Measurements from ENCODE around the gene PREX1.

Gene PREX1

DNA sequence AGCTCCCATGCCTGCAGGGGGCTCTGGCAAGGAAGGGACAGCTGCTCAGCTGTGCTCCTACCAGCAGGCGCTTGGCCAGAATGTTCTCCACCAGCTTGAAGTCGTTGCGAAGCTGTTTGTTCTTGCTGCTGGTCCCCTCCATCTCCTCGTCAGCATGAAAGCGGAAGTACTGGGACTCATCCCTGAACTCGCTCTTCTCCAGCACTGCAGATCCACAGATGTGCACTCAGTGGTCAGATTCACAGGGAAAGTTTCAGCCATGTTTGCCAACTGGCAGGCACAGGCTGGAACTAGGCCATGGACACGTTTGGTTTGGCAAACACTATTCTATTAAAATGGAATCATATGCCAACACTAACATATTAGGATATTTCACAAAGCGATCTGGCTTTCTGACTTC lies 167.9 kb downstream of the PREX1 start:
- Histone ChIP-seq H3K27ac (replicated peaks; ENCODE audit: low read length) (no peak overlapping the region), H4K91ac (ENCODE audit: low read depth, low read length, poor library complexity) (no peak overlapping the region), H3K4ac (ENCODE audit: low read length) (no peak overlapping the region), H3K4me2 (ENCODE audit: insufficient read depth, low read length, poor library complexity, severe bottlenecking) (no peak overlapping the region), H2AFZ (ENCODE audit: low read length) (no peak overlapping the region), H3K14ac (ENCODE audit: low read length) (no peak overlapping the region), H2BK12ac (ENCODE audit: low read length) (no peak overlapping the region), H3K79me1 (ENCODE audit: low read depth, low read length) (no peaks in the 10 kb centered on the region), H3K18ac (ENCODE audit: low read length) (no peak overlapping the region), H3K9ac (ENCODE audit: low read depth, low read length, poor library complexity) (peak overlapping the region; percentile 51), H3K9me3 (replicated peaks in 1 of 2; ENCODE audit: control insufficient read depth in 2 of 2, insufficient read depth in 1 of 2, low read depth in 1 of 2, low read length in 2 of 2) (peaks cover 4 to 12% of the 10 kb centered on the region in 2 donors), H3K23ac (ENCODE audit: low read depth, low read length, poor library complexity) (no peak overlapping the region), H2BK120ac (ENCODE audit: low read depth, low read length) (no peak overlapping the region), H2BK5ac (ENCODE audit: low read length) (no peak overlapping the region), H4K8ac (ENCODE audit: low read depth, low read length) (no peak overlapping the region), H3K4me1 (ENCODE audit: control insufficient read depth in 2 of 2, insufficient read depth in 1 of 2, low read depth in 1 of 2, low read length in 2 of 2) (no peaks in the 10 kb centered on the region), H2BK15ac (ENCODE audit: low read length) (no peak overlapping the region), H3K27me3 (ENCODE audit: control insufficient read depth in 3 of 3, insufficient read depth in 3 of 3, low read depth in 1 of 3, low read length in 3 of 3) (no peaks in the 10 kb centered on the region), H3K36me3 (replicated peaks in 1 of 2; ENCODE audit: control insufficient read depth in 2 of 2, insufficient read depth in 2 of 2, low read length in 2 of 2) (peaks cover 6 to 90% of the 10 kb centered on the region in 2 donors), H2AK5ac (ENCODE audit: low read depth, low read length) (no peak overlapping the region), H3K4me3 (ENCODE audit: low read length in 2 of 2) (peak overlapping the region in 1 of 2 donors; percentile 1)
- no CpG with 5 or more reads among the region's 8 CpGs for WGBS, 2 donors (ENCODE audit: extremely low coverage in 2 of 2, insufficient read length in 2 of 2, insufficient replicate concordance in 1 of 2)
- DNase-seq (ENCODE audit: low spot score) = no peak

DNA sequence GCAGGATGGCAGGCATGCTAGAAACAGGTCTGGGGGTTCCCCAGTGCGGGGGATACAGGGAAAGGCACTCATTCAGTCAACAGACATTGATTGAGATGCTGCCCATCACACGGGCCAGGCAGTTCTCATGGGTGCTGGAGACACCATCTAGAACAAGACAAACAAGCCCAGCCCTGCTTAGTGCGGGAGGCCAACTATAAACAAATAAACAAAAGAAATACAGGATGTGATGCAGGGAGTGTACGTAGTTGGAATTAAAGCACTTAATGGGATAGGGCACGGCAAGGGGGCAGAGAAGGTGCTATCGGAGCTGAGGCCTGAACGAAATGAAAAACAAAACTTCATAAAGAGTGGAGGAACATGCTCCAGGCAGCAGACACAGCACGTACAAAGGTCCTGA lies 169.3 kb downstream of the PREX1 start:
- no peak for DNase-seq (ENCODE audit: low spot score)
- no peak overlapping the region for H3K18ac ChIP-seq (ENCODE audit: low read length)
- no peak overlapping the region for H3K4me3 ChIP-seq (ENCODE audit: low read length in 2 of 2)
- H3K36me3 ChIP-seq (replicated peaks in 1 of 2; ENCODE audit: control insufficient read depth in 2 of 2, insufficient read depth in 2 of 2, low read length in 2 of 2) = peaks cover 4 to 95% of the 10 kb centered on the region in 2 donors
- no CpG with 5 or more reads among the region's 8 CpGs for WGBS, 2 donors (ENCODE audit: extremely low coverage in 2 of 2, insufficient read length in 2 of 2, insufficient replicate concordance in 1 of 2)
- no peak overlapping the region for H2BK120ac ChIP-seq (ENCODE audit: low read depth, low read length)
- H2AFZ ChIP-seq (ENCODE audit: low read length) = no peak overlapping the region
- no peak overlapping the region for H2BK12ac ChIP-seq (ENCODE audit: low read length)
- H2BK15ac ChIP-seq (ENCODE audit: low read length) = peak overlapping the region; percentile 8
- H3K9me3 ChIP-seq (replicated peaks in 1 of 2; ENCODE audit: control insufficient read depth in 2 of 2, insufficient read depth in 1 of 2, low read depth in 1 of 2, low read length in 2 of 2) = peaks cover 4 to 12% of the 10 kb centered on the region in 2 donors
- H3K14ac ChIP-seq (ENCODE audit: low read length) = peak overlapping the region; percentile 25
- no peaks in the 10 kb centered on the region for H3K27me3 ChIP-seq (ENCODE audit: control insufficient read depth in 3 of 3, insufficient read depth in 3 of 3, low read depth in 1 of 3, low read length in 3 of 3)
- no peaks in the 10 kb centered on the region for H3K79me1 ChIP-seq (ENCODE audit: low read depth, low read length)
- no peak overlapping the region for H4K91ac ChIP-seq (ENCODE audit: low read depth, low read length, poor library complexity)
- peak overlapping the region; percentile 12 for H3K23ac ChIP-seq (ENCODE audit: low read depth, low read length, poor library complexity)
- no peak overlapping the region for H4K8ac ChIP-seq (ENCODE audit: low read depth, low read length)
- H2BK5ac ChIP-seq (ENCODE audit: low read length) = no peak overlapping the region
- H3K4me2 ChIP-seq (ENCODE audit: insufficient read depth, low read length, poor library complexity, severe bottlenecking) = no peak overlapping the region
- no peak overlapping the region for H3K9ac ChIP-seq (ENCODE audit: low read depth, low read length, poor library complexity)
- no peak overlapping the region for H3K27ac ChIP-seq (replicated peaks; ENCODE audit: low read length)
- peak overlapping the region; percentile 59 for H2AK5ac ChIP-seq (ENCODE audit: low read depth, low read length)
- no peaks in the 10 kb centered on the region for H3K4me1 ChIP-seq (ENCODE audit: control insufficient read depth in 2 of 2, insufficient read depth in 1 of 2, low read depth in 1 of 2, low read length in 2 of 2)
- no peak overlapping the region for H3K4ac ChIP-seq (ENCODE audit: low read length)

DNA sequence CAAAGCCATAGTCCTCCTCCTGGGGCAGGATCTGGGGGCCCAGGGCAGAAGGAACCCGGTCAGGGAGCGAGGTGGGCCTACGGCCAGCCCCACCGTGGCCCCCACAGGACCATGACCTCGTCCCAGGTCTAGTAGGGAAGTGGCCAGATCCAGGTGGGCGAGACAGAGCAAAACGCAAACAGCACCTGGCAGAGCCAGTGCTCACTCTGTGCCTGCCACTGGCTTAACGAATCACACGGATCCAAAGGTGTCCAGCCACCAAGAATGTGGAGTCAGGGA lies 169.7 kb downstream of the PREX1 start:
- Histone ChIP-seq H3K4me2 (ENCODE audit: insufficient read depth, low read length, poor library complexity, severe bottlenecking) (no peak overlapping the region), H3K36me3 (replicated peaks in 1 of 2; ENCODE audit: control insufficient read depth in 2 of 2, insufficient read depth in 2 of 2, low read length in 2 of 2) (peaks cover 4 to 95% of the 10 kb centered on the region in 2 donors), H4K8ac (ENCODE audit: low read depth, low read length) (no peak overlapping the region), H3K14ac (ENCODE audit: low read length) (peak overlapping the region; percentile 25), H3K4me1 (ENCODE audit: control insufficient read depth in 2 of 2, insufficient read depth in 1 of 2, low read depth in 1 of 2, low read length in 2 of 2) (no peaks in the 10 kb centered on the region), H2BK12ac (ENCODE audit: low read length) (no peak overlapping the region), H2AFZ (ENCODE audit: low read length) (no peak overlapping the region), H3K27ac (replicated peaks; ENCODE audit: low read length) (no peak overlapping the region), H3K18ac (ENCODE audit: low read length) (peak overlapping the region; percentile 40), H3K9me3 (replicated peaks in 1 of 2; ENCODE audit: control insufficient read depth in 2 of 2, insufficient read depth in 1 of 2, low read depth in 1 of 2, low read length in 2 of 2) (peaks cover 4 to 12% of the 10 kb centered on the region in 2 donors), H3K4ac (ENCODE audit: low read length) (no peak overlapping the region), H3K27me3 (ENCODE audit: control insufficient read depth in 3 of 3, insufficient read depth in 3 of 3, low read depth in 1 of 3, low read length in 3 of 3) (no peaks in the 10 kb centered on the region), H4K91ac (ENCODE audit: low read depth, low read length, poor library complexity) (no peak overlapping the region), H2BK5ac (ENCODE audit: low read length) (no peak overlapping the region), H2BK120ac (ENCODE audit: low read depth, low read length) (no peak overlapping the region), H2BK15ac (ENCODE audit: low read length) (peak overlapping the region; percentile 8), H3K79me1 (ENCODE audit: low read depth, low read length) (no peaks in the 10 kb centered on the region), H3K23ac (ENCODE audit: low read depth, low read length, poor library complexity) (peak overlapping the region; percentile 12), H3K9ac (ENCODE audit: low read depth, low read length, poor library complexity) (no peak overlapping the region), H2AK5ac (ENCODE audit: low read depth, low read length) (peak overlapping the region; percentile 59), H3K4me3 (ENCODE audit: low read length in 2 of 2) (no peak overlapping the region)
- no CpG with 5 or more reads among the region's 9 CpGs for WGBS, 2 donors (ENCODE audit: extremely low coverage in 2 of 2, insufficient read length in 2 of 2, insufficient replicate concordance in 1 of 2)
- DNase-seq (ENCODE audit: low spot score) = no peak

DNA sequence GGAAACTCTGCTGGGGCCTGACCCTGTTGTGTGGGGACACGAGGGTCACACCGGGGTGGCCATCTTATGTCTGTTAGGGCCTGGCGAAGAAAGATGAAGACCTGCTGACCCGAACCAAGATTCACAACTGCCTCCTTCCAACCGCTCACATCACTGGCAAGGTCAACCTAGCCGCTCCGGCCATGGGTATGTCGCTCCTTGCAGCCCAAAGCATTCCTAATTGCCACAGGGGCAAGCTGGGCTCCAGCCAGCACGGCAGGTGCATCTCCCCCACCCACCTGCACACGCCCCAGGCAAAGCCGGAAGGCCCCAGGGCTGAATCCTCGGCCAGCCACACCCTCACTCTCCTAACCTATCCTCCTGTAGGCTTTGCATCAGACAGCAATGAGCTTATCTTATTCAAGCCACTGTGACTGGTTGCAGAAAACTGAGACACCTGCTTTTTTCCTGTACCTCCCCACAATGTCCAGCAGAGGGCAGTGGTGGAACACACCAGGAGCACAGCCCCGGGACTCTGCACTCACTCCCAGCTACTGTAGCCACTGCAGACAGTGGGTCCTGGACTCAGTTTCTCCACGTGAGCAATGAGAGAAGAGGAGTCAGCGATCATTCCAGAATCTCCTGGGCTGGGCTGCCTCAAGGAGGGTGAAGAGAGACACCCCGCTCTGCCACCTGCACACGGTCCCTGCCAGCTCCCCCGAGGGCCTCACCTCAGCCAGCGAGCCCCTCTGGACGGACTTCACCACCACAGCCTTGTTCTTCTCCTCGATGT lies 170.2 kb downstream of the PREX1 start:
- Histone ChIP-seq H4K91ac (ENCODE audit: low read depth, low read length, poor library complexity) (no peak overlapping the region), H4K8ac (ENCODE audit: low read depth, low read length) (no peak overlapping the region), H3K9ac (ENCODE audit: low read depth, low read length, poor library complexity) (no peak overlapping the region), H2BK15ac (ENCODE audit: low read length) (no peak overlapping the region), H3K18ac (ENCODE audit: low read length) (peak overlapping the region; percentile 54), H3K9me3 (replicated peaks in 1 of 2; ENCODE audit: control insufficient read depth in 2 of 2, insufficient read depth in 1 of 2, low read depth in 1 of 2, low read length in 2 of 2) (peaks cover 4 to 12% of the 10 kb centered on the region in 2 donors), H3K23ac (ENCODE audit: low read depth, low read length, poor library complexity) (peak overlapping the region; percentile 12), H3K4ac (ENCODE audit: low read length) (no peak overlapping the region), H2AFZ (ENCODE audit: low read length) (no peak overlapping the region), H3K27ac (replicated peaks; ENCODE audit: low read length) (no peak overlapping the region), H2BK5ac (ENCODE audit: low read length) (no peak overlapping the region), H3K36me3 (replicated peaks in 1 of 2; ENCODE audit: control insufficient read depth in 2 of 2, insufficient read depth in 2 of 2, low read length in 2 of 2) (peaks cover 6 to 95% of the 10 kb centered on the region in 2 donors), H3K79me1 (ENCODE audit: low read depth, low read length) (no peaks in the 10 kb centered on the region), H3K4me1 (ENCODE audit: control insufficient read depth in 2 of 2, insufficient read depth in 1 of 2, low read depth in 1 of 2, low read length in 2 of 2) (no peaks in the 10 kb centered on the region), H2BK12ac (ENCODE audit: low read length) (no peak overlapping the region), H3K27me3 (ENCODE audit: control insufficient read depth in 3 of 3, insufficient read depth in 3 of 3, low read depth in 1 of 3, low read length in 3 of 3) (no peaks in the 10 kb centered on the region), H3K14ac (ENCODE audit: low read length) (no peak overlapping the region), H2AK5ac (ENCODE audit: low read depth, low read length) (peak overlapping the region; percentile 59), H3K4me2 (ENCODE audit: insufficient read depth, low read length, poor library complexity, severe bottlenecking) (no peak overlapping the region), H2BK120ac (ENCODE audit: low read depth, low read length) (no peak overlapping the region), H3K4me3 (ENCODE audit: low read length in 2 of 2) (no peak overlapping the region)
- DNase-seq (ENCODE audit: low spot score) = peak; percentile 81
- no CpG with 5 or more reads among the region's 21 CpGs for WGBS, 2 donors (ENCODE audit: extremely low coverage in 2 of 2, insufficient read length in 2 of 2, insufficient replicate concordance in 1 of 2)
